Kidney (tissue), 14 donors: ENCODE data around the gene MYH7B. TPM values are rescaled to one million over a fixed set of nuclear protein-coding genes. Genes with fewer than 3 reads are reported as not detected.

Experiments used
- DNase-seq, 5 donors: peaks; one replicate each; pipeline ENCODE4 v3.0.0-alpha.2; 2013 to 2020
- FAIRE-seq: peaks from 2 replicates; lab custom pipeline; 2012; peaks lifted over from hg19 to GRCh38; lab: Jason Lieb, UNC
- H3K27ac ChIP-seq, 2 donors: one replicate each; pipeline ENCODE4 v1.7.0; 2013; ENCODE audit warnings: low read depth in 2 of 2, low read length in 2 of 2, inconsistent platforms in 1 of 2
- H3K27me3 ChIP-seq: one replicate; pipeline ENCODE4 v1.7.1; 2013; ENCODE audit warnings: low read length, inconsistent platforms; ENCODE audit not compliant: control insufficient read depth, insufficient read depth
- H3K36me3 ChIP-seq, 3 donors: one replicate each; pipeline versions ENCODE4 v1.7.0 to v1.7.1; 2013; ENCODE audit warnings: low read length in 3 of 3, control low read depth in 1 of 3, inconsistent platforms in 1 of 3; ENCODE audit not compliant: insufficient read depth in 3 of 3, control insufficient read depth in 2 of 3
- H3K4me1 ChIP-seq, 3 donors: one replicate each; pipeline versions ENCODE4 v1.7.0 to v1.7.1; 2013; ENCODE audit warnings: low read length in 3 of 3, inconsistent platforms in 1 of 3, low read depth in 1 of 3; ENCODE audit not compliant: control insufficient read depth in 2 of 3, insufficient read depth in 2 of 3
- H3K4me3 ChIP-seq, 3 donors: one replicate each; pipeline versions ENCODE4 v1.7.0 to v1.8.1; 2013; ENCODE audit warnings: low read length in 3 of 3, control low read depth in 1 of 3, inconsistent platforms in 1 of 3
- H3K9ac ChIP-seq, 3 donors: one replicate each; pipeline versions ENCODE4 v1.7.0 to v1.7.1; 2013; ENCODE audit warnings: low read length in 3 of 3, control low read depth in 1 of 3, inconsistent platforms in 1 of 3
- H3K9me3 ChIP-seq, 3 donors: one replicate each; pipeline versions ENCODE4 v1.7.0 to v1.7.1; 2013; ENCODE audit warnings: low read length in 3 of 3, control low read depth in 1 of 3, inconsistent platforms in 1 of 3; ENCODE audit not compliant: control insufficient read depth in 2 of 3, insufficient read depth in 1 of 3
- CTCF ChIP-seq: IDR thresholded peaks from 3 replicates; pipeline ENCODE4 v1.5.1; 2012; ENCODE audit warnings: mild to moderate bottlenecking, moderate library complexity, borderline replicate concordance; ENCODE audit not compliant: insufficient read depth; ENCODE audit errors: extremely low read depth
- intact Hi-C: fragments of 100-400 bp; cut with DNase I; formaldehyde crosslinking; loops from one replicate; pipeline ENCODE4 v1.11.1; 2022
- polyA plus RNA-seq: library from polyadenylated mRNA; stranded (reverse); fragments of 350-450 nt; fragmentation: Illumina TruSeq; extraction: RNeasy Lipid Tissue Mini Kit (QIAGEN cat#74804); gene quantifications from one replicate; pipeline ENCODE4 v1.2.3, GENCODE V29; 2014; ENCODE audit warnings: low read depth, low replicate concordance; ENCODE audit not compliant: insufficient read depth
- total RNA-seq: library from RNA; stranded (reverse); fragmentation: NEBNext Ultra II Directional; extraction: Animal tissue kit (Norgen Biotek cat#: 25700); gene quantifications from one replicate; pipeline ENCODE4 v1.2.1, GENCODE V29; 2021
- donor health status: control.
- donor health status: control.
- donor health status: control.
- donor health status: control.
- donor health status: control.
- donor health status: DM: yes; HTN: yes; CAD: no.
- donor health status: Normal renal cell carcinoma (clear cell type).

Gene MYH7B
- total and polyA plus RNA-seq, 2 donors from 2014 or later: 0.76 to 3.7 TPM

- peak overlapping the region in 1 of 2 donors; percentile 59 for H3K27ac ChIP-seq
- FAIRE-seq (no peak), DNase-seq (no peak)
- peaks cover 0 to 2% (median 0%) of the 10 kb centered on the region in 3 donors for H3K36me3 ChIP-seq
- H3K9me3 ChIP-seq: no peaks in the 10 kb centered on the region
- peaks cover 0 to 25% (median 5%) of the 10 kb centered on the region in 3 donors for H3K4me1 ChIP-seq
- H3K9ac ChIP-seq: no peak overlapping the region
- H3K4me3 ChIP-seq: no peak overlapping the region
- intact Hi-C loops: no loop called here
- TF ChIP-seq CTCF: no peak
- no peaks in the 10 kb centered on the region for H3K27me3 ChIP-seq
Measured at GRCh38 chr20:34948030-34948429, 7.6 kb upstream of the MYH7B start.

GRCh38 chr20:34949120-34949519 lies 6.5 kb upstream of the MYH7B start:
- Histone ChIP-seq H3K9me3 (no peaks in the 10 kb centered on the region), H3K9ac (no peak overlapping the region), H3K27me3 (no peaks in the 10 kb centered on the region), H3K4me1 (peaks cover 0 to 25% (median 5%) of the 10 kb centered on the region in 3 donors), H3K4me3 (no peak overlapping the region), H3K36me3 (peaks cover 0 to 2% (median 0%) of the 10 kb centered on the region in 3 donors), H3K27ac (peak overlapping the region; percentile 13 to 36)
- no peak for TF ChIP-seq CTCF
- FAIRE-seq: no peak
- intact Hi-C loops: no loop called here
- DNase-seq: no peak

- Histone ChIP-seq H3K4me3 (no peak overlapping the region), H3K9me3 (no peaks in the 10 kb centered on the region), H3K27me3 (no peaks in the 10 kb centered on the region), H3K36me3 (no peaks in the 10 kb centered on the region), H3K27ac (no peak overlapping the region), H3K9ac (no peak overlapping the region), H3K4me1 (peaks cover 0 to 20% (median 12%) of the 10 kb centered on the region in 3 donors)
- DNase-seq (no peak), FAIRE-seq (no peak)
- TF ChIP-seq CTCF: no peak
- intact Hi-C loops: no loop called here
Measured at GRCh38 chr20:34951252-34951651, 4.4 kb upstream of the MYH7B start.

- DNase-seq: no peak
- intact Hi-C loops: no loop called here
- no peak for FAIRE-seq
- no peak for TF ChIP-seq CTCF
- Histone ChIP-seq H3K4me3 (no peak overlapping the region), H3K9me3 (no peaks in the 10 kb centered on the region), H3K27me3 (no peaks in the 10 kb centered on the region), H3K9ac (no peak overlapping the region), H3K27ac (peak overlapping the region in 1 of 2 donors; percentile 3), H3K36me3 (no peaks in the 10 kb centered on the region), H3K4me1 (peaks cover 0 to 20% (median 15%) of the 10 kb centered on the region in 3 donors)
Measured at GRCh38 chr20:34951652-34952051, 4.0 kb upstream of the MYH7B start.
